HG02943 (cell line): Measurements from ENCODE around the gene TREML4.
"Not testable (repeated sequence)": the region's sequence is repeated elsewhere in the genome, so short reads cannot be mapped to it uniquely, and the experiment has no call there.

ENCODE experiments used
- ATAC-seq: cut with Tn5 transposase; IDR thresholded peaks from one replicate; pipeline ENCODE4 v1.9.1; 2021; ENCODE audit warnings: mild to moderate bottlenecking, low read depth, moderate library complexity; ENCODE audit not compliant: unreplicated experiment

The TREML4 gene

GRCh38 chr6:41201764-41202173 is 26.4 kb upstream of the TREML4 start:
- ATAC-seq = no peak

- ATAC-seq = no peak
Measured at GRCh38 chr6:41204156-41204555, 24.0 kb upstream of the TREML4 start.

- ATAC-seq = no peak
Measured at GRCh38 chr6:41208439-41209106, 19.6 kb upstream of the TREML4 start.

- no peak for ATAC-seq
Measured at GRCh38 chr6:41209547-41210320, 18.4 kb upstream of the TREML4 start.

- no peak for ATAC-seq
Measured at GRCh38 chr6:41214559-41215238, 13.4 kb upstream of the TREML4 start.

GRCh38 chr6:41215777-41216176 is 12.4 kb upstream of the TREML4 start:
- no peak for ATAC-seq

- no peak for ATAC-seq
Measured at GRCh38 chr6:41216616-41217015, 11.5 kb upstream of the TREML4 start.

GRCh38 chr6:41222045-41222444 is 6.1 kb upstream of the TREML4 start:
- ATAC-seq = no peak

- ATAC-seq = no peak
Measured at GRCh38 chr6:41222513-41222912, 5.6 kb upstream of the TREML4 start.

- no peak for ATAC-seq
Measured at GRCh38 chr6:41224800-41225199, 3.3 kb upstream of the TREML4 start.

- no peak for ATAC-seq
Measured at GRCh38 chr6:41226752-41227151, 1.4 kb upstream of the TREML4 start.

GRCh38 chr6:41228616-41229015 is 467 bp downstream of the TREML4 start:
- ATAC-seq = no peak

- no peak for ATAC-seq
Measured at GRCh38 chr6:41229721-41230120, 1.6 kb downstream of the TREML4 start.

- no peak for ATAC-seq
Measured at GRCh38 chr6:41231246-41231645, 3.1 kb downstream of the TREML4 start.

GRCh38 chr6:41232667-41233066 is 4.5 kb downstream of the TREML4 start:
- no peak for ATAC-seq

GRCh38 chr6:41236276-41236675 is 8.1 kb downstream of the TREML4 start:
- ATAC-seq = no peak

- no peak for ATAC-seq
Measured at GRCh38 chr6:41237128-41237527, 9.0 kb downstream of the TREML4 start.

GRCh38 chr6:41239467-41240159 is 11.5 kb downstream of the TREML4 start:
- ATAC-seq = no peak

GRCh38 chr6:41246529-41246928 is 18.4 kb downstream of the TREML4 start:
- ATAC-seq = not testable (repeated sequence)

- ATAC-seq = no peak
Measured at GRCh38 chr6:41247288-41247865, 19.2 kb downstream of the TREML4 start.
